Gastrocnemius medialis (tissue), 4 donors: ENCODE results near the gene LRRFIP1.

Experiments used
- POLR2A ChIP-seq, 2 donors: fragments of 450-650 bp; IDR thresholded peaks; one replicate each; pipeline ENCODE4 v1.6.1; 2017; ENCODE audit warnings: antibody characterized with exemption in 2 of 2, mild to moderate bottlenecking in 2 of 2, moderate library complexity in 2 of 2
- TF ChIP-seq, protein P1 (sequence below), 5 experiments: fragments of 450-650 bp in 3 of 5; fragments of 200-600 bp in 2 of 5; sonication (generic) in 2 of 5; IDR thresholded peaks in 4 of 5; conservative IDR thresholded peaks in 1 of 5; 1 replicate in 4 of 5; 2 replicates in 1 of 5; pipeline ENCODE4 v1.5.1; 2016 to 2019; ENCODE audit warnings: antibody characterized with exemption in 5 of 5, mild to moderate bottlenecking in 3 of 5, moderate library complexity in 3 of 5

DNA sequence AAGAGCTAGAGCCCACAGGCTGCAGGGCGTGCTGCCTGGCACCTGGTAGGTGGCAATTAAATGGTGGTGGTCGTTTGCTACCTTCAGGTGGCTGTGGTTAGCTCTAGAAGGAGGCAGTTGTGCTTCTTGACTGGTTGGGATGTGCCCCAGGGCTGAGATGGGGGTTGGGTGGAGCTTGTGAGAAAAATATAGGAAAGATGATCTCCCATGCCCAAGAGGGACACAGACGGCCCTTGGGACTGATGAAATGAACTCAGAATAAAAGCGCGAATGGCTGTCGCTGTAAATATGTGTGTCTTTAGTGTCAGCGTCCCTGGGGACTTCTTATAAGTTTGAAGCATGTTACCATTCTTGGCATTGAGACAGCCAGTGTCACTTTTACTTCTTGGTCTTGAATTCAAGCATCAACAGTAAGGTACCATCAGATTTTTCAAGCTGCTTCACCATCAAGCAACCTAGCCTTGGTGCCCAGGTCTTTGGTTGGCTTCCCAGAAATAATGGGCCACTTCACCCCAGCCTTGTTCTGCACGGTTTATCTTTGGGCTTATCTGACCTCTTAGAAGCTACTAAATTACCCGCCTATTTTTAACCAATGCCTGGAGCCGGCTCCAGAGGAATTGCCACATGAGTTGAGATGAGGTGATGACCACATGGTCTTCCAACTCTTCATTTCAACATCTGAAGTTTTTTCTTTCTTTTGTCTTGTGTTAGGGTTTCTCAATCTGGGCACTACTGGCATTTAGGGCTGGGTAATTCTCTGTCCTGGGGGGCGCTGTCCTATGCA lies 11.9 kb downstream of the LRRFIP1 start:
- TF ChIP-seq POLR2A (IDR thresholded peaks at IDR 0.05) = no peak
- TF ChIP-seq, protein P1, sequence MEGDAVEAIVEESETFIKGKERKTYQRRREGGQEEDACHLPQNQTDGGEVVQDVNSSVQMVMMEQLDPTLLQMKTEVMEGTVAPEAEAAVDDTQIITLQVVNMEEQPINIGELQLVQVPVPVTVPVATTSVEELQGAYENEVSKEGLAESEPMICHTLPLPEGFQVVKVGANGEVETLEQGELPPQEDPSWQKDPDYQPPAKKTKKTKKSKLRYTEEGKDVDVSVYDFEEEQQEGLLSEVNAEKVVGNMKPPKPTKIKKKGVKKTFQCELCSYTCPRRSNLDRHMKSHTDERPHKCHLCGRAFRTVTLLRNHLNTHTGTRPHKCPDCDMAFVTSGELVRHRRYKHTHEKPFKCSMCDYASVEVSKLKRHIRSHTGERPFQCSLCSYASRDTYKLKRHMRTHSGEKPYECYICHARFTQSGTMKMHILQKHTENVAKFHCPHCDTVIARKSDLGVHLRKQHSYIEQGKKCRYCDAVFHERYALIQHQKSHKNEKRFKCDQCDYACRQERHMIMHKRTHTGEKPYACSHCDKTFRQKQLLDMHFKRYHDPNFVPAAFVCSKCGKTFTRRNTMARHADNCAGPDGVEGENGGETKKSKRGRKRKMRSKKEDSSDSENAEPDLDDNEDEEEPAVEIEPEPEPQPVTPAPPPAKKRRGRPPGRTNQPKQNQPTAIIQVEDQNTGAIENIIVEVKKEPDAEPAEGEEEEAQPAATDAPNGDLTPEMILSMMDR (IDR thresholded peaks at IDR 0.05 in 4 of 5, conservative IDR thresholded peaks at IDR 0.05 in 1 of 5) = peak in 1 of 5 experiments; percentile 49
